ENCODE measurements around the gene CHN1. TPM values are rescaled to one million over a fixed set of nuclear protein-coding genes. Genes with fewer than 3 reads are reported as not detected.

The CHN1 gene
- total and polyA plus RNA-seq, 2 donors = 3.1 to 5.0 TPM

- DNase-seq (ENCODE audit: low read depth in 6 of 9, low spot score in 9 of 9) = peak in 1 of 9 donors; percentile 52
- Histone ChIP-seq H3K9me3 (ENCODE audit: control insufficient read depth in 2 of 2, insufficient read depth in 1 of 2, low read length in 1 of 2) (no peaks in the 10 kb centered on the region), H3K4me3 (ENCODE audit: low read length in 2 of 2) (no peak overlapping the region), H3K27me3 (ENCODE audit: control insufficient read depth in 2 of 2, insufficient read depth in 1 of 2, low read length in 1 of 2) (no peaks in the 10 kb centered on the region), H3K36me3 (ENCODE audit: control insufficient read depth in 2 of 2, insufficient read depth in 2 of 2, low read length in 1 of 2) (no peaks in the 10 kb centered on the region), H3K27ac (ENCODE audit: low read depth in 1 of 2, low read length in 1 of 2) (no peak overlapping the region), H3K4me1 (ENCODE audit: control insufficient read depth in 2 of 2, insufficient read depth in 2 of 2, low read length in 2 of 2) (peaks cover 19 to 21% of the 10 kb centered on the region in 2 donors)
- 83% methylated on average over 14 of the region's 15 CpGs for WGBS
These were observed 216.8 kb downstream of the CHN1 start for GRCh38 chr2:174788291-174788929.

- peak overlapping the region in 1 of 2 donors; percentile 64 for H3K27ac ChIP-seq (ENCODE audit: low read depth in 1 of 2, low read length in 1 of 2)
- peaks cover 19 to 21% of the 10 kb centered on the region in 2 donors for H3K4me1 ChIP-seq (ENCODE audit: control insufficient read depth in 2 of 2, insufficient read depth in 2 of 2, low read length in 2 of 2)
- no peaks in the 10 kb centered on the region for H3K36me3 ChIP-seq (ENCODE audit: control insufficient read depth in 2 of 2, insufficient read depth in 2 of 2, low read length in 1 of 2)
- WGBS = 92% methylated on average over 5 of the region's 5 CpGs
- H3K4me3 ChIP-seq (ENCODE audit: low read length in 2 of 2) = no peak overlapping the region
- peaks cover 0 to 4% of the 10 kb centered on the region in 2 donors for H3K9me3 ChIP-seq (ENCODE audit: control insufficient read depth in 2 of 2, insufficient read depth in 1 of 2, low read length in 1 of 2)
- peak in 1 of 9 donors; percentile 51 for DNase-seq (ENCODE audit: low read depth in 6 of 9, low spot score in 9 of 9)
- H3K27me3 ChIP-seq (ENCODE audit: control insufficient read depth in 2 of 2, insufficient read depth in 1 of 2, low read length in 1 of 2) = no peaks in the 10 kb centered on the region
These were observed 217.5 kb downstream of the CHN1 start for GRCh38 chr2:174787487-174788205.

GRCh38 chr2:174786066-174786725 is 219.0 kb downstream of the CHN1 start:
- peaks cover 0 to 5% of the 10 kb centered on the region in 2 donors for H3K9me3 ChIP-seq (ENCODE audit: control insufficient read depth in 2 of 2, insufficient read depth in 1 of 2, low read length in 1 of 2)
- H3K36me3 ChIP-seq (ENCODE audit: control insufficient read depth in 2 of 2, insufficient read depth in 2 of 2, low read length in 1 of 2) = no peaks in the 10 kb centered on the region
- H3K4me3 ChIP-seq (ENCODE audit: low read length in 2 of 2) = no peak overlapping the region
- WGBS = 97% methylated on average over 8 of the region's 8 CpGs
- H3K27me3 ChIP-seq (ENCODE audit: control insufficient read depth in 2 of 2, insufficient read depth in 1 of 2, low read length in 1 of 2) = no peaks in the 10 kb centered on the region
- H3K27ac ChIP-seq (ENCODE audit: low read depth in 1 of 2, low read length in 1 of 2) = no peak overlapping the region
- H3K4me1 ChIP-seq (ENCODE audit: control insufficient read depth in 2 of 2, insufficient read depth in 2 of 2, low read length in 2 of 2) = peaks cover 19 to 21% of the 10 kb centered on the region in 2 donors
- DNase-seq (ENCODE audit: low read depth in 6 of 9, low spot score in 9 of 9) = no peak

GRCh38 chr2:174785481-174785880 is 219.7 kb downstream of the CHN1 start:
- no peak overlapping the region for H3K4me3 ChIP-seq (ENCODE audit: low read length in 2 of 2)
- WGBS = 82% methylated on average over 3 of the region's 3 CpGs
- no peak for DNase-seq (ENCODE audit: low read depth in 6 of 9, low spot score in 9 of 9)
- H3K27ac ChIP-seq (ENCODE audit: low read depth in 1 of 2, low read length in 1 of 2) = no peak overlapping the region
- H3K4me1 ChIP-seq (ENCODE audit: control insufficient read depth in 2 of 2, insufficient read depth in 2 of 2, low read length in 2 of 2) = peaks cover 21 to 24% of the 10 kb centered on the region in 2 donors
- H3K27me3 ChIP-seq (ENCODE audit: control insufficient read depth in 2 of 2, insufficient read depth in 1 of 2, low read length in 1 of 2) = no peaks in the 10 kb centered on the region
- peaks cover 0 to 5% of the 10 kb centered on the region in 2 donors for H3K9me3 ChIP-seq (ENCODE audit: control insufficient read depth in 2 of 2, insufficient read depth in 1 of 2, low read length in 1 of 2)
- H3K36me3 ChIP-seq (ENCODE audit: control insufficient read depth in 2 of 2, insufficient read depth in 2 of 2, low read length in 1 of 2) = no peaks in the 10 kb centered on the region

- no peak for DNase-seq (ENCODE audit: low read depth in 6 of 9, low spot score in 9 of 9)
- Histone ChIP-seq H3K4me3 (ENCODE audit: low read length in 2 of 2) (no peak overlapping the region), H3K27me3 (ENCODE audit: control insufficient read depth in 2 of 2, insufficient read depth in 1 of 2, low read length in 1 of 2) (no peaks in the 10 kb centered on the region), H3K36me3 (ENCODE audit: control insufficient read depth in 2 of 2, insufficient read depth in 2 of 2, low read length in 1 of 2) (no peaks in the 10 kb centered on the region), H3K4me1 (ENCODE audit: control insufficient read depth in 2 of 2, insufficient read depth in 2 of 2, low read length in 2 of 2) (peaks cover 26 to 29% of the 10 kb centered on the region in 2 donors), H3K27ac (ENCODE audit: low read depth in 1 of 2, low read length in 1 of 2) (peak overlapping the region in 1 of 2 donors; percentile 11), H3K9me3 (ENCODE audit: control insufficient read depth in 2 of 2, insufficient read depth in 1 of 2, low read length in 1 of 2) (peaks cover 0 to 5% of the 10 kb centered on the region in 2 donors)
- 97% methylated on average over 5 of the region's 5 CpGs for WGBS
These were observed 220.3 kb downstream of the CHN1 start for GRCh38 chr2:174784909-174785308.

- WGBS = 41% methylated on average over 7 of the region's 7 CpGs
- DNase-seq (ENCODE audit: low read depth in 6 of 9, low spot score in 9 of 9) = peak in 3 of 9 donors; percentile 31 to 63 (median 40)
These were observed 220.9 kb downstream of the CHN1 start for GRCh38 chr2:174784316-174784715.

GRCh38 chr2:174781996-174782395 is 223.2 kb downstream of the CHN1 start:
- Histone ChIP-seq H3K27me3 (ENCODE audit: control insufficient read depth in 2 of 2, insufficient read depth in 1 of 2, low read length in 1 of 2) (no peaks in the 10 kb centered on the region), H3K9me3 (ENCODE audit: control insufficient read depth in 2 of 2, insufficient read depth in 1 of 2, low read length in 1 of 2) (peaks cover 0 to 5% of the 10 kb centered on the region in 2 donors), H3K4me1 (ENCODE audit: control insufficient read depth in 2 of 2, insufficient read depth in 2 of 2, low read length in 2 of 2) (peaks cover 38 to 45% of the 10 kb centered on the region in 2 donors), H3K36me3 (ENCODE audit: control insufficient read depth in 2 of 2, insufficient read depth in 2 of 2, low read length in 1 of 2) (no peaks in the 10 kb centered on the region), H3K27ac (ENCODE audit: low read depth in 1 of 2, low read length in 1 of 2) (no peak overlapping the region), H3K4me3 (ENCODE audit: low read length in 2 of 2) (no peak overlapping the region)
- WGBS = 96% methylated on average over 11 of the region's 11 CpGs
- DNase-seq (ENCODE audit: low read depth in 6 of 9, low spot score in 9 of 9) = no peak

More at GRCh38 chr2:174784316-174784715, 220.9 kb downstream of the CHN1 start:
- Histone ChIP-seq H3K27ac (ENCODE audit: low read depth in 1 of 2, low read length in 1 of 2) (peak overlapping the region; percentile 7 to 11), H3K27me3 (ENCODE audit: control insufficient read depth in 2 of 2, insufficient read depth in 1 of 2, low read length in 1 of 2) (no peaks in the 10 kb centered on the region), H3K9me3 (ENCODE audit: control insufficient read depth in 2 of 2, insufficient read depth in 1 of 2, low read length in 1 of 2) (peaks cover 0 to 5% of the 10 kb centered on the region in 2 donors), H3K4me1 (ENCODE audit: control insufficient read depth in 2 of 2, insufficient read depth in 2 of 2, low read length in 2 of 2) (peaks cover 28 to 35% of the 10 kb centered on the region in 2 donors), H3K4me3 (ENCODE audit: low read length in 2 of 2) (no peak overlapping the region), H3K36me3 (ENCODE audit: control insufficient read depth in 2 of 2, insufficient read depth in 2 of 2, low read length in 1 of 2) (no peaks in the 10 kb centered on the region)

GRCh38 chr2:174781298-174781697 is 223.9 kb downstream of the CHN1 start:
- Histone ChIP-seq H3K4me1 (ENCODE audit: control insufficient read depth in 2 of 2, insufficient read depth in 2 of 2, low read length in 2 of 2) (peaks cover 38 to 51% of the 10 kb centered on the region in 2 donors), H3K9me3 (ENCODE audit: control insufficient read depth in 2 of 2, insufficient read depth in 1 of 2, low read length in 1 of 2) (peaks cover 0 to 5% of the 10 kb centered on the region in 2 donors), H3K27me3 (ENCODE audit: control insufficient read depth in 2 of 2, insufficient read depth in 1 of 2, low read length in 1 of 2) (no peaks in the 10 kb centered on the region), H3K4me3 (ENCODE audit: low read length in 2 of 2) (no peak overlapping the region), H3K36me3 (ENCODE audit: control insufficient read depth in 2 of 2, insufficient read depth in 2 of 2, low read length in 1 of 2) (no peaks in the 10 kb centered on the region), H3K27ac (ENCODE audit: low read depth in 1 of 2, low read length in 1 of 2) (no peak overlapping the region)
- whole genome bisulfite sequencing = 96% methylated on average over 9 of the region's 9 CpGs
- no peak for DNase-seq (ENCODE audit: low read depth in 6 of 9, low spot score in 9 of 9)

- no peak for DNase-seq (ENCODE audit: low read depth in 6 of 9, low spot score in 9 of 9)
- Histone ChIP-seq H3K27ac (ENCODE audit: low read depth in 1 of 2, low read length in 1 of 2) (peak overlapping the region in 1 of 2 donors; percentile 48), H3K4me1 (ENCODE audit: control insufficient read depth in 2 of 2, insufficient read depth in 2 of 2, low read length in 2 of 2) (peaks cover 38 to 55% of the 10 kb centered on the region in 2 donors), H3K4me3 (ENCODE audit: low read length in 2 of 2) (no peak overlapping the region), H3K36me3 (ENCODE audit: control insufficient read depth in 2 of 2, insufficient read depth in 2 of 2, low read length in 1 of 2) (no peaks in the 10 kb centered on the region), H3K27me3 (ENCODE audit: control insufficient read depth in 2 of 2, insufficient read depth in 1 of 2, low read length in 1 of 2) (no peaks in the 10 kb centered on the region), H3K9me3 (ENCODE audit: control insufficient read depth in 2 of 2, insufficient read depth in 1 of 2, low read length in 1 of 2) (peaks cover 0 to 5% of the 10 kb centered on the region in 2 donors)
- WGBS = 97% methylated on average over 7 of the region's 7 CpGs
These were observed 224.3 kb downstream of the CHN1 start for GRCh38 chr2:174780856-174781255.

Data from thymus (tissue), 11 donors.